ENCODE measurements around the gene PPOX.

The PPOX gene

GRCh38 chr1:161173711-161174110, 7.5 kb downstream of the PPOX start:
- H3K9ac ChIP-seq (ENCODE audit: low read length in 5 of 5) = no peak overlapping the region
- peaks cover 12 to 51% (median 42%) of the 10 kb centered on the region in 5 donors for H3K4me1 ChIP-seq (ENCODE audit: control insufficient read depth in 5 of 5, insufficient read depth in 5 of 5, low read length in 5 of 5)
- H3K27me3 ChIP-seq (ENCODE audit: control insufficient read depth in 5 of 5, insufficient read depth in 4 of 5, low read length in 5 of 5) = no peaks in the 10 kb centered on the region
- H3K9me3 ChIP-seq (ENCODE audit: control insufficient read depth in 5 of 5, low read length in 5 of 5) = no peaks in the 10 kb centered on the region
- peak overlapping the region; percentile 68 for H3K27ac ChIP-seq (ENCODE audit: low read depth, low read length)
- H3K36me3 ChIP-seq (ENCODE audit: control insufficient read depth in 5 of 5, insufficient read depth in 5 of 5, low read length in 5 of 5) = peaks cover 5 to 71% (median 60%) of the 10 kb centered on the region in 5 donors
- H3K4me3 ChIP-seq (ENCODE audit: low read depth in 1 of 5, low read length in 5 of 5) = no peak overlapping the region

- Histone ChIP-seq H3K9ac (ENCODE audit: low read length in 5 of 5) (no peak overlapping the region), H3K4me3 (ENCODE audit: low read depth in 1 of 5, low read length in 5 of 5) (no peak overlapping the region), H3K4me1 (ENCODE audit: control insufficient read depth in 5 of 5, insufficient read depth in 5 of 5, low read length in 5 of 5) (peaks cover 12 to 51% (median 42%) of the 10 kb centered on the region in 5 donors), H3K27ac (ENCODE audit: low read depth, low read length) (no peak overlapping the region), H3K36me3 (ENCODE audit: control insufficient read depth in 5 of 5, insufficient read depth in 5 of 5, low read length in 5 of 5) (peaks cover 5 to 59% (median 50%) of the 10 kb centered on the region in 5 donors), H3K9me3 (ENCODE audit: control insufficient read depth in 5 of 5, low read length in 5 of 5) (no peaks in the 10 kb centered on the region), H3K27me3 (ENCODE audit: control insufficient read depth in 5 of 5, insufficient read depth in 4 of 5, low read length in 5 of 5) (no peaks in the 10 kb centered on the region)
These were observed 8.7 kb downstream of the PPOX start for GRCh38 chr1:161174911-161175310.

GRCh38 chr1:161175771-161176453, 9.7 kb downstream of the PPOX start:
- Histone ChIP-seq H3K4me3 (ENCODE audit: low read depth in 1 of 5, low read length in 5 of 5) (peak overlapping the region in 4 of 5 donors; percentile 94 to 98 (median 98)), H3K27ac (ENCODE audit: low read depth, low read length) (peak overlapping the region; percentile 90), H3K4me1 (ENCODE audit: control insufficient read depth in 5 of 5, insufficient read depth in 5 of 5, low read length in 5 of 5) (peaks cover 12 to 51% (median 42%) of the 10 kb centered on the region in 5 donors), H3K27me3 (ENCODE audit: control insufficient read depth in 5 of 5, insufficient read depth in 4 of 5, low read length in 5 of 5) (no peaks in the 10 kb centered on the region), H3K36me3 (ENCODE audit: control insufficient read depth in 5 of 5, insufficient read depth in 5 of 5, low read length in 5 of 5) (peaks cover 5 to 50% (median 42%) of the 10 kb centered on the region in 5 donors), H3K9me3 (ENCODE audit: control insufficient read depth in 5 of 5, low read length in 5 of 5) (no peaks in the 10 kb centered on the region), H3K9ac (ENCODE audit: low read length in 5 of 5) (peak overlapping the region; percentile 81 to 91 (median 88))

DNA sequence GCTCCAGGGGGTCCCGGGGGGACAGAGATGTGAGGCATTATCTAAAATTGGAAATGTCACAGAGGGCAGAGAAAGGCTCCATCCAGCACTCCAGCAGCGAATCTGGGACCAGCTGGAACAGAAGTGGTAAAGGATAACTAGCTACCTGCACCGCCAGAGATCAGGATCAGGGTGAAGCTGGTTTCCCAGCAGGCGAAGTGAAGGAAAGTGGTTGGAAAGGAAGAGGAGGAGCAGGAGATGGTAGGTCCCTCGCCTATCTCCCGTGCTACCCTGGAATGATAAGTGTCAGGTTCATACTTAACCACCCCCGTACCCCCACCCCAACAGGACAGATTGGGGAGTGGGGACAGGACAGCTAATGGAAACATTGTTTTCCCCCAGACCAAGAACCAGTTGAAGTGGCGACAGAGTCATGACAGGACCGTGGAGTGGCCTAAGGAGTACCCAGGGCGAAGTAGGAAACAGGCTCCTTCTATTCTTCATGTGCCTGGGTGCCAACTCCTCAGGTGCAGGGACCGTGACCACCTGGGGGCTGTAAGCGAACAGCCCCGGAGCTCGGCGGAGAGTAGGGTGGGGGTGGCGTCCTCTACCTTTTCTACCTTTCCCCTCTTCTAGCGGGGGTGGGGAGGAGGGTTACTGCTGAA, 10.4 kb downstream of the PPOX start:
- H3K9ac ChIP-seq (ENCODE audit: low read length in 5 of 5) = peak overlapping the region; percentile 81 to 91 (median 88)
- peak overlapping the region; percentile 90 for H3K27ac ChIP-seq (ENCODE audit: low read depth, low read length)
- no peaks in the 10 kb centered on the region for H3K9me3 ChIP-seq (ENCODE audit: control insufficient read depth in 5 of 5, low read length in 5 of 5)
- peaks cover 5 to 43% (median 36%) of the 10 kb centered on the region in 5 donors for H3K36me3 ChIP-seq (ENCODE audit: control insufficient read depth in 5 of 5, insufficient read depth in 5 of 5, low read length in 5 of 5)
- H3K4me3 ChIP-seq (ENCODE audit: low read depth in 1 of 5, low read length in 5 of 5) = peak overlapping the region; percentile 94 to 98 (median 97)
- H3K27me3 ChIP-seq (ENCODE audit: control insufficient read depth in 5 of 5, insufficient read depth in 4 of 5, low read length in 5 of 5) = no peaks in the 10 kb centered on the region
- H3K4me1 ChIP-seq (ENCODE audit: control insufficient read depth in 5 of 5, insufficient read depth in 5 of 5, low read length in 5 of 5) = peaks cover 12 to 46% (median 42%) of the 10 kb centered on the region in 5 donors

DNA sequence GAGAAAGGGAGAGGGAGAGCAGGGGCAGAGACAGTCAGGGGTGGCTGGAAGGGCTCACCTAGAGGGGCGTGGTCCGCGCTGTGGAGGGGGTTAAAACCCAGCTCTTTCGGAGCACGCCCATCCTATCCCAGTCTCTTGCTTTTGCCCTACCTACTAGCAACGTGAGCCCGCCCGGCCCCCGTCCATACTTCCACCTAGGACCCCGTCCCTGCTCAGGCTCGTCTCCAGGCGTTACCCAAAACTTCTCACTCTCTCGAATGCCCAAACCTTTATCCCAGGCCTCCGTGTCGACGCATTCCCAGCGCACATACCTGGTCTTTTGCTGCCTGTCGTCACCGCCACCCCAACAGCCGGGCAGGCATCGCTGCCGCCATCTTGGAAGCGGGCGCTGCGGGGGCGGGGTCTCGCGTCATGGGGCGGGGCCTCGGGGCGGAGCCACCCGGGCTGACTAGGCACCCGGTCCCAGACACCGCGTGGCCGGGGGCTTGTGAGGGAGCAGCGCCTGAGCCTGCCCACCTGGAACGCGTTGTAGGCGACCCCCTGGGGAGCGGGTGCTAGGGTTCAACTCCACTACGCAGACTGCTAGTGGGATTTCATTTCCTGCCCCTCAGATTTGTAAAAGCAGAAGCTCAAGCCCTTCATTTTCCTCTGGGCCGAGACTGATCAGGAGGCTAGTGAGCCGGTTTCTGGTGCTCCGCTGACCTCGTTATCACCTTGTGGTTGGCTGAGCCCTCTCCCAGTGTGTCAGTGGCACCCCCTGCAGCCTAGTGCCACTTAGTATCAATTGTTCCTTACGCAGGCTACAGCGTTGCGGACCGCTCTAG, 11.1 kb downstream of the PPOX start, which contains the start of gene B4GALT3:
TSS of gene B4GALT3 (minus strand) at position 396 of the 824 bp plus-strand sequence. CDS start 1,447 bp downstream, outside the sequence.
- peaks cover 12 to 40% (median 39%) of the 10 kb centered on the region in 5 donors for H3K4me1 ChIP-seq (ENCODE audit: control insufficient read depth in 5 of 5, insufficient read depth in 5 of 5, low read length in 5 of 5)
- H3K27ac ChIP-seq (ENCODE audit: low read depth, low read length) = peak within 1 kb of the TSS; percentile 90
- H3K4me3 ChIP-seq (ENCODE audit: low read depth in 1 of 5, low read length in 5 of 5) = peak within 1 kb of the TSS; percentile 94 to 98 (median 97)
- no peaks in the 10 kb centered on the region for H3K9me3 ChIP-seq (ENCODE audit: control insufficient read depth in 5 of 5, low read length in 5 of 5)
- peak within 1 kb of the TSS; percentile 81 to 91 (median 88) for H3K9ac ChIP-seq (ENCODE audit: low read length in 5 of 5)
- peaks cover 5 to 36% (median 29%) of the 10 kb centered on the region in 5 donors for H3K36me3 ChIP-seq (ENCODE audit: control insufficient read depth in 5 of 5, insufficient read depth in 5 of 5, low read length in 5 of 5)
- no peaks in the 10 kb centered on the region for H3K27me3 ChIP-seq (ENCODE audit: control insufficient read depth in 5 of 5, insufficient read depth in 4 of 5, low read length in 5 of 5)

- Histone ChIP-seq H3K9ac (ENCODE audit: low read length in 5 of 5) (peak overlapping the region in 4 of 5 donors; percentile 85 to 91 (median 89)), H3K27me3 (ENCODE audit: control insufficient read depth in 5 of 5, insufficient read depth in 4 of 5, low read length in 5 of 5) (no peaks in the 10 kb centered on the region), H3K9me3 (ENCODE audit: control insufficient read depth in 5 of 5, low read length in 5 of 5) (no peaks in the 10 kb centered on the region), H3K4me1 (ENCODE audit: control insufficient read depth in 5 of 5, insufficient read depth in 5 of 5, low read length in 5 of 5) (peaks cover 10 to 35% (median 34%) of the 10 kb centered on the region in 5 donors), H3K36me3 (ENCODE audit: control insufficient read depth in 5 of 5, insufficient read depth in 5 of 5, low read length in 5 of 5) (peaks cover 5 to 30% (median 27%) of the 10 kb centered on the region in 5 donors), H3K27ac (ENCODE audit: low read depth, low read length) (peak overlapping the region; percentile 90), H3K4me3 (ENCODE audit: low read depth in 1 of 5, low read length in 5 of 5) (peak overlapping the region; percentile 72 to 98 (median 97))
These were observed 11.7 kb downstream of the PPOX start for GRCh38 chr1:161177936-161178244.

DNA sequence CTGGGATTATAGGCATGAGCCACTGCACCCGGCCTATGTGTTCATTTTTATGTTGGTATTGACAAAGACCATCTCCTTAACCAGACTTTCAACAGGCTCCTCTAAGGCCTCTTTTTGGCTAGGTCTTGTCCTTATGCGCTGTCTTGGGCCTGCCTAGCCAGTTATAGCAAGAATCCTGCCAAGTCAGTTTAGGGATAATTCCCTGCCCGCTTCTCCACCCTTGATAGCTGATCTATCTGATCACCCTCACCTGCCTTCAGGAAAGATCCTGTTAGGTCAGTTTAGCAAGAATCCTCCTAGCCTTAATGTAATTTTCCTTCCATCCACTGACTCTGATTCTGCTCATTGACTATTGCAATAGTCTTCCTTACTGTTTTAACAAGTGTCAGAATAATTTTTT, 13.5 kb downstream of the PPOX start:
- H3K4me3 ChIP-seq (ENCODE audit: low read depth in 1 of 5, low read length in 5 of 5) = no peak overlapping the region
- no peaks in the 10 kb centered on the region for H3K9me3 ChIP-seq (ENCODE audit: control insufficient read depth in 5 of 5, low read length in 5 of 5)
- no peak overlapping the region for H3K9ac ChIP-seq (ENCODE audit: low read length in 5 of 5)
- no peaks in the 10 kb centered on the region for H3K27me3 ChIP-seq (ENCODE audit: control insufficient read depth in 5 of 5, insufficient read depth in 4 of 5, low read length in 5 of 5)
- H3K27ac ChIP-seq (ENCODE audit: low read depth, low read length) = no peak overlapping the region
- H3K36me3 ChIP-seq (ENCODE audit: control insufficient read depth in 5 of 5, insufficient read depth in 5 of 5, low read length in 5 of 5) = peaks cover under 1 to 14% (median 12%) of the 10 kb centered on the region in 5 donors
- H3K4me1 ChIP-seq (ENCODE audit: control insufficient read depth in 5 of 5, insufficient read depth in 5 of 5, low read length in 5 of 5) = peaks cover 5 to 37% (median 33%) of the 10 kb centered on the region in 5 donors

DNA sequence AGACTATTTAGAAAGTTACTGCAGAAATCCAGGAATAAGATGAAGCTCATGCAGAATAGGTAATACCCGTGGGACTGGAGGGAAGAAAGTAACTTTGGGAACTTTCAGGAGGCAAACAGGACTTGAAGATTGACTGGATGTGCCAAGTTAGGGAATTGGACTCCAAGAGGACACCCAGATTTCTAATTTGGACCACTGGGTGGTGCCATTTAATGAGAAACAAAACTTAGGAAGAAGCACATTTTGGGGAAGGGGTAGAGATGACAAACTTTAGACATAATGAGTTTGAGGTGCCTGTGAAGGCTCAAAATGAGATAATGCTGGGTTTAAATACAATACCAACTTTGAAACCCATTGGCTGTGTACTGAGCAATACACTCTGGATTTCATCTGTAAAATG, 14.4 kb downstream of the PPOX start:
- no peaks in the 10 kb centered on the region for H3K9me3 ChIP-seq (ENCODE audit: control insufficient read depth in 5 of 5, low read length in 5 of 5)
- H3K4me1 ChIP-seq (ENCODE audit: control insufficient read depth in 5 of 5, insufficient read depth in 5 of 5, low read length in 5 of 5) = peaks cover 5 to 44% (median 36%) of the 10 kb centered on the region in 5 donors
- H3K9ac ChIP-seq (ENCODE audit: low read length in 5 of 5) = no peak overlapping the region
- no peak overlapping the region for H3K27ac ChIP-seq (ENCODE audit: low read depth, low read length)
- peaks cover 0 to 5% (median 4%) of the 10 kb centered on the region in 5 donors for H3K36me3 ChIP-seq (ENCODE audit: control insufficient read depth in 5 of 5, insufficient read depth in 5 of 5, low read length in 5 of 5)
- H3K4me3 ChIP-seq (ENCODE audit: low read depth in 1 of 5, low read length in 5 of 5) = no peak overlapping the region
- H3K27me3 ChIP-seq (ENCODE audit: control insufficient read depth in 5 of 5, insufficient read depth in 4 of 5, low read length in 5 of 5) = no peaks in the 10 kb centered on the region

GRCh38 chr1:161182214-161182613, 16.0 kb downstream of the PPOX start:
- Histone ChIP-seq H3K4me3 (ENCODE audit: low read depth in 1 of 5, low read length in 5 of 5) (no peak overlapping the region), H3K36me3 (ENCODE audit: control insufficient read depth in 5 of 5, insufficient read depth in 5 of 5, low read length in 5 of 5) (no peaks in the 10 kb centered on the region), H3K9me3 (ENCODE audit: control insufficient read depth in 5 of 5, low read length in 5 of 5) (no peaks in the 10 kb centered on the region), H3K4me1 (ENCODE audit: control insufficient read depth in 5 of 5, insufficient read depth in 5 of 5, low read length in 5 of 5) (peaks cover 2 to 44% (median 35%) of the 10 kb centered on the region in 5 donors), H3K27ac (ENCODE audit: low read depth, low read length) (no peak overlapping the region), H3K27me3 (ENCODE audit: control insufficient read depth in 5 of 5, insufficient read depth in 4 of 5, low read length in 5 of 5) (no peaks in the 10 kb centered on the region), H3K9ac (ENCODE audit: low read length in 5 of 5) (no peak overlapping the region)
